ENCODE measurements around the gene GPC1. TPM values are rescaled to one million over a fixed set of nuclear protein-coding genes. Genes with fewer than 3 reads are reported as not detected.
A peak's percentile ranks its signal among the peaks of the same experiment; 100 is the strongest.

Gene GPC1
- total and polyA plus RNA-seq, 2 of the 4 experiments (the other 2 are of a cell fraction) = 16.0 to 211 TPM

DNA sequence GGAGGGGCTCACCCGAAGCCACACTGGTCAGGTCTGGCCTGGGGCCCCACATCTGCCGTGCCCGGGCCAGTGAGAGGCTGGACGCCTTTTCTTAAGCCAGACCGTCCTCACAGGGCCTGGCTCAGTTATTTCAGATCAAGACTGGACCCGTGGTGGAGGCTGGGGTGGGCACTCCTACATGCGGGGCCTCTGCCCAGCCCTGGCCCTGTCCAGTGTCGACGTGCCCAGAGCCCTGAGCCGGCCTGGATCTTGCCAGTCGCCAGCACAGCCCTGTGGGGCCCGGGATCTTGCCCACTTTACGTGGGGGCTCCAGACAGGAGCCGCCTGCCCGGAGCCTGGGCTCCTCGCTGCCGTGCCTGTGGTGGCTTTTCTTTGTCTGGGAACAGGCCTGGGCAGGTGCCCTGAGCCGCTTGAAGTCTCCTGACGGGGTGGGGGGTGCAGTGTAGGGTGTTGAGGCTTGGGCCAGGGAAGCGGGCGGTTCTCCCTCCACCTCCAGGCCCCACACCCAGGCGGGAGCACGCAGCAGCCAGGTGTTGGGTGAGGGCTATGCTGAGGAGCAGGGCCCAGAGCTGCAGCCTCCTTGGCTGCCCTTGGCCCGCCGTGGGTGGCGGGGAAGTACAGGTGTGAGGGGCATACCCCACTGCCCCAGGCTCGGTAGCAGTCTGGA lies 6.0 kb downstream of the GPC1 start:
- no peak for ATAC-seq (ENCODE audit: low read depth)
- intact Hi-C loops (cut with micrococcal nuclease) (no loop called here), dilution Hi-C loops (cut with HindIII; ENCODE audit: low sequenced_read_pairs, unreplicated experiment) (no loop called here), in situ Hi-C loops (cut with MboI; ENCODE audit: low sequenced_read_pairs) (no loop called here)
- Histone ChIP-seq H3K14ac (replicated peaks; ENCODE audit: low read depth, low read length) (no peak overlapping the region), H4K91ac (ENCODE audit: insufficient read depth, low read depth, low read length) (no peak overlapping the region), H2BK120ac (ENCODE audit: low read depth, low read length) (no peak overlapping the region), H2BK5ac (ENCODE audit: low read depth, low read length, poor library complexity, severe bottlenecking) (no peak overlapping the region), H4K20me1 (ENCODE audit: insufficient read depth, low read length) (peaks cover 99% of the 10 kb centered on the region), H2BK20ac (ENCODE audit: low read depth, low read length) (no peak overlapping the region), H3K9me3 (ENCODE audit: control insufficient read depth, insufficient read depth, low read length) (no peaks in the 10 kb centered on the region), H3K23ac (ENCODE audit: low read depth, low read length) (no peak overlapping the region), H2AK5ac (ENCODE audit: low read depth, low read length) (no peak overlapping the region), H3K18ac (ENCODE audit: low read depth, low read length) (no peak overlapping the region), H3K56ac (ENCODE audit: extremely low read depth, insufficient read depth, low read length) (no peak overlapping the region), H2BK15ac (ENCODE audit: low read depth, low read length) (no peak overlapping the region), H3K9ac (ENCODE audit: low read depth, low read length) (no peak overlapping the region), H3K36me3 (ENCODE audit: control insufficient read depth, insufficient read depth, low read length) (peaks cover 25% of the 10 kb centered on the region), H2AFZ (replicated peaks; ENCODE audit: low read length, poor library complexity) (no peak overlapping the region), H4K8ac (ENCODE audit: low read depth in 2 of 2, low read length in 2 of 2) (no peak overlapping the region), H3K27me3 (ENCODE audit: control insufficient read depth, insufficient read depth, low read length) (no peaks in the 10 kb centered on the region), H3K4me1 (ENCODE audit: control insufficient read depth, insufficient read depth, low read length) (peaks cover 19% of the 10 kb centered on the region), H2AK9ac (replicated peaks; ENCODE audit: low read depth, low read length, poor library complexity) (peak overlapping the region; percentile 65), H3K4ac (ENCODE audit: low read depth, low read length) (no peak overlapping the region), H3K4me2 (ENCODE audit: low read depth, low read length) (no peak overlapping the region), H3K27ac (ENCODE audit: insufficient read depth, low read length) (no peak overlapping the region), H4K5ac (ENCODE audit: low read depth, low read length) (no peak overlapping the region), H3K9me1 (ENCODE audit: insufficient read depth, low read length) (peaks cover 8% of the 10 kb centered on the region; the same call in 1 of the 2 replicates), H3K79me1 (ENCODE audit: low read depth in 1 of 2, low read length in 2 of 2) (peaks cover 12 to 79% of the 10 kb centered on the region in 2 experiments), H3K4me3 (ENCODE audit: insufficient read depth, low read depth, low read length) (no peak overlapping the region)
- TF ChIP-seq CEBPB (IDR thresholded peaks at IDR 0.05; ENCODE audit: low read depth, low read length) = no peak
- no peak for TF ChIP-seq POLR2A (IDR thresholded peaks at IDR 0.05; ENCODE audit: low read depth, low read length)
- no peak for TF ChIP-seq RFX5 (IDR thresholded peaks at IDR 0.05; ENCODE audit: low read depth, low read length)
- no peak for TF ChIP-seq RAD21 (IDR thresholded peaks at IDR 0.05; ENCODE audit: low read length)
- no peak for TF ChIP-seq SMC3 (IDR thresholded peaks at IDR 0.05; ENCODE audit: low read depth, low read length)
- TF ChIP-seq, protein P1, sequence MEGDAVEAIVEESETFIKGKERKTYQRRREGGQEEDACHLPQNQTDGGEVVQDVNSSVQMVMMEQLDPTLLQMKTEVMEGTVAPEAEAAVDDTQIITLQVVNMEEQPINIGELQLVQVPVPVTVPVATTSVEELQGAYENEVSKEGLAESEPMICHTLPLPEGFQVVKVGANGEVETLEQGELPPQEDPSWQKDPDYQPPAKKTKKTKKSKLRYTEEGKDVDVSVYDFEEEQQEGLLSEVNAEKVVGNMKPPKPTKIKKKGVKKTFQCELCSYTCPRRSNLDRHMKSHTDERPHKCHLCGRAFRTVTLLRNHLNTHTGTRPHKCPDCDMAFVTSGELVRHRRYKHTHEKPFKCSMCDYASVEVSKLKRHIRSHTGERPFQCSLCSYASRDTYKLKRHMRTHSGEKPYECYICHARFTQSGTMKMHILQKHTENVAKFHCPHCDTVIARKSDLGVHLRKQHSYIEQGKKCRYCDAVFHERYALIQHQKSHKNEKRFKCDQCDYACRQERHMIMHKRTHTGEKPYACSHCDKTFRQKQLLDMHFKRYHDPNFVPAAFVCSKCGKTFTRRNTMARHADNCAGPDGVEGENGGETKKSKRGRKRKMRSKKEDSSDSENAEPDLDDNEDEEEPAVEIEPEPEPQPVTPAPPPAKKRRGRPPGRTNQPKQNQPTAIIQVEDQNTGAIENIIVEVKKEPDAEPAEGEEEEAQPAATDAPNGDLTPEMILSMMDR (conservative IDR thresholded peaks at IDR 0.05; ENCODE audit: low read depth, low read length) = no peak
- TF ChIP-seq MAZ (IDR thresholded peaks at IDR 0.05; ENCODE audit: borderline replicate concordance, low read depth, low read length) = no peak
- TF ChIP-seq, protein P2, sequence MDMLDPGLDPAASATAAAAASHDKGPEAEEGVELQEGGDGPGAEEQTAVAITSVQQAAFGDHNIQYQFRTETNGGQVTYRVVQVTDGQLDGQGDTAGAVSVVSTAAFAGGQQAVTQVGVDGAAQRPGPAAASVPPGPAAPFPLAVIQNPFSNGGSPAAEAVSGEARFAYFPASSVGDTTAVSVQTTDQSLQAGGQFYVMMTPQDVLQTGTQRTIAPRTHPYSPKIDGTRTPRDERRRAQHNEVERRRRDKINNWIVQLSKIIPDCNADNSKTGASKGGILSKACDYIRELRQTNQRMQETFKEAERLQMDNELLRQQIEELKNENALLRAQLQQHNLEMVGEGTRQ (IDR thresholded peaks at IDR 0.05; ENCODE audit: low read depth, low read length) = no peak
- TF ChIP-seq MAFK (IDR thresholded peaks at IDR 0.05; ENCODE audit: low read depth, low read length) = no peak
- TF ChIP-seq NFE2L2 (IDR thresholded peaks at IDR 0.05; ENCODE audit: low read depth, low read length) = no peak
- TF ChIP-seq CHD1 (IDR thresholded peaks at IDR 0.05; ENCODE audit: low read depth, low read length) = no peak
- TF ChIP-seq RCOR1 (IDR thresholded peaks at IDR 0.05; ENCODE audit: insufficient replicate concordance, low read length) = no peak
- no peak for TF ChIP-seq MXI1 (IDR thresholded peaks at IDR 0.05; ENCODE audit: borderline replicate concordance, low read depth, low read length)
- TF ChIP-seq FOS (IDR thresholded peaks at IDR 0.05; ENCODE audit: low read depth, low read length) = no peak
- no peak for TF ChIP-seq BHLHE40 (IDR thresholded peaks at IDR 0.05; ENCODE audit: low read depth, low read length)
- TF ChIP-seq, protein P3, sequence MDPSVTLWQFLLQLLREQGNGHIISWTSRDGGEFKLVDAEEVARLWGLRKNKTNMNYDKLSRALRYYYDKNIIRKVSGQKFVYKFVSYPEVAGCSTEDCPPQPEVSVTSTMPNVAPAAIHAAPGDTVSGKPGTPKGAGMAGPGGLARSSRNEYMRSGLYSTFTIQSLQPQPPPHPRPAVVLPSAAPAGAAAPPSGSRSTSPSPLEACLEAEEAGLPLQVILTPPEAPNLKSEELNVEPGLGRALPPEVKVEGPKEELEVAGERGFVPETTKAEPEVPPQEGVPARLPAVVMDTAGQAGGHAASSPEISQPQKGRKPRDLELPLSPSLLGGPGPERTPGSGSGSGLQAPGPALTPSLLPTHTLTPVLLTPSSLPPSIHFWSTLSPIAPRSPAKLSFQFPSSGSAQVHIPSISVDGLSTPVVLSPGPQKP (IDR thresholded peaks at IDR 0.05; ENCODE audit: borderline replicate concordance, low read depth, low read length) = no peak
- ChIA-PET CTCF (no interaction called here), POLR2A (ENCODE audit: unreplicated experiment) (no interaction called here)
- no peak for DNase-seq
- WGBS, 2 experiments (ENCODE audit: extremely low coverage in 2 of 2, insufficient read length in 1 of 2) = 90% methylated on average over 2 of the region's 27 CpGs; no CpG with 5 or more reads in 1 of the 2 experiments
- no TSS peak for BruUV-seq (replicated peaks)
